Liver (tissue), 9 donors: ENCODE results near the gene NIPAL4. TPM values are rescaled to one million over a fixed set of nuclear protein-coding genes. Genes with fewer than 3 reads are reported as not detected.

ENCODE experiments used
- DNase-seq: peaks from one replicate; pipeline ENCODE4 v3.0.0-alpha.2; 2017; ENCODE audit warnings: low spot score
- H3K27ac ChIP-seq, 2 donors: one replicate each; pipeline ENCODE4 v1.7.0; 2013; ENCODE audit warnings: inconsistent platforms in 2 of 2, low read length in 2 of 2, control low read depth in 1 of 2, low read depth in 1 of 2, mild to moderate bottlenecking in 1 of 2
- H3K27me3 ChIP-seq, 4 donors: one replicate each; pipeline versions ENCODE4 v1.6.1 to v1.7.0; 2013; ENCODE audit warnings: low read length in 3 of 4, inconsistent platforms in 1 of 4, mild to moderate bottlenecking in 1 of 4, moderate library complexity in 1 of 4; ENCODE audit not compliant: control insufficient read depth in 4 of 4, insufficient read depth in 4 of 4
- H3K36me3 ChIP-seq, 4 donors: one replicate each; pipeline versions ENCODE4 v1.6.1 to v1.7.0; 2013; ENCODE audit warnings: low read length in 3 of 4, mild to moderate bottlenecking in 3 of 4, low read depth in 1 of 4, moderate library complexity in 1 of 4; ENCODE audit not compliant: control insufficient read depth in 4 of 4, insufficient read depth in 3 of 4
- H3K4me1 ChIP-seq, 4 donors: one replicate each; pipeline versions ENCODE4 v1.6.1 to v1.7.0; 2013; ENCODE audit warnings: low read length in 3 of 4, mild to moderate bottlenecking in 3 of 4, moderate library complexity in 1 of 4; ENCODE audit not compliant: control insufficient read depth in 4 of 4, insufficient read depth in 4 of 4
- H3K4me3 ChIP-seq, 3 donors: one replicate each; pipeline versions ENCODE4 v1.6.1 to v1.7.0; 2013; ENCODE audit warnings: low read length in 3 of 3, control low read depth in 1 of 3, low read depth in 1 of 3, mild to moderate bottlenecking in 1 of 3
- H3K9ac ChIP-seq, 2 donors: one replicate each; pipeline ENCODE4 v1.7.0; 2013; ENCODE audit warnings: low read length in 2 of 2, mild to moderate bottlenecking in 2 of 2, moderate library complexity in 2 of 2, control low read depth in 1 of 2, low read depth in 1 of 2
- H3K9me3 ChIP-seq, 4 donors: one replicate each; pipeline versions ENCODE4 v1.6.1 to v1.7.0; 2013; ENCODE audit warnings: low read length in 3 of 4; ENCODE audit not compliant: control insufficient read depth in 4 of 4
- EGR1 ChIP-seq, 2 donors: IDR thresholded peaks; 2 replicates each; pipeline ENCODE4 v1.6.1; 2016 to 2018; ENCODE audit warnings: antibody characterized with exemption in 2 of 2, low read depth in 2 of 2
- FOXA1 ChIP-seq: IDR thresholded peaks from 2 replicates; pipeline ENCODE4 v1.6.1; 2016; ENCODE audit warnings: antibody characterized with exemption
- FOXA2 ChIP-seq: IDR thresholded peaks from 2 replicates; pipeline ENCODE4 v1.6.1; 2016; ENCODE audit warnings: antibody characterized with exemption
- GABPA ChIP-seq, 2 donors: IDR thresholded peaks in 1 of 2; conservative IDR thresholded peaks in 1 of 2; 2 replicates each; pipeline ENCODE4 v1.6.1; 2016; ENCODE audit warnings: antibody characterized with exemption in 2 of 2, mild to moderate bottlenecking in 1 of 2, moderate library complexity in 1 of 2
- HNF4A ChIP-seq, 2 donors: conservative IDR thresholded peaks; 2 replicates each; pipeline ENCODE4 v1.6.1; 2016; ENCODE audit warnings: antibody characterized with exemption in 2 of 2, mild to moderate bottlenecking in 2 of 2
- HNF4G ChIP-seq: IDR thresholded peaks from 2 replicates; pipeline ENCODE4 v1.6.1; 2016; ENCODE audit warnings: antibody characterized with exemption
- JUND ChIP-seq, 2 donors: IDR thresholded peaks; 2 replicates each; pipeline ENCODE4 v1.6.1; 2016; ENCODE audit warnings: antibody characterized with exemption in 2 of 2
- MAX ChIP-seq: IDR thresholded peaks from 2 replicates; pipeline ENCODE4 v1.6.1; 2016; ENCODE audit warnings: antibody characterized with exemption
- NR2F2 ChIP-seq: IDR thresholded peaks from 2 replicates; pipeline ENCODE4 v1.6.1; 2016; ENCODE audit warnings: antibody characterized with exemption
- RAD21 ChIP-seq, 2 donors: IDR thresholded peaks; 2 replicates each; pipeline ENCODE4 v1.6.1; 2016; ENCODE audit warnings: antibody characterized with exemption in 2 of 2, mild to moderate bottlenecking in 2 of 2
- RXRA ChIP-seq, 2 donors: IDR thresholded peaks; 2 replicates each; pipeline ENCODE4 v1.6.1; 2017 to 2018; ENCODE audit warnings: antibody characterized with exemption in 2 of 2, mild to moderate bottlenecking in 1 of 2
- SP1 ChIP-seq: IDR thresholded peaks from 2 replicates; pipeline ENCODE4 v1.6.1; 2018; ENCODE audit warnings: antibody characterized with exemption, mild to moderate bottlenecking
- TAF1 ChIP-seq: conservative IDR thresholded peaks from 2 replicates; pipeline ENCODE4 v1.6.1; 2016; ENCODE audit warnings: antibody characterized with exemption, mild to moderate bottlenecking
- YY1 ChIP-seq: IDR thresholded peaks from 2 replicates; pipeline ENCODE4 v1.6.1; 2016; ENCODE audit warnings: antibody characterized with exemption, mild to moderate bottlenecking
- WGBS: extraction: QIAGEN DNeasy Blood & Tissue Kit; methylation state at CpG from one replicate; pipeline ENCODE4 v1.1.7; 2013; 5-methylcytosine and 5-hydroxymethylcytosine counted together
- polyA plus RNA-seq, 2 donors: library from polyadenylated mRNA; stranded (reverse) in 1 of 2; unstranded in 1 of 2; fragments of 200-250 nt in 1 of 2; fragments of >200 nt in 1 of 2; fragmentation: Nextera tagmentation in 1 of 2; extraction: Ambion mirVana in 1 of 2; gene quantifications; one replicate each; pipeline versions ENCODE4 v1.2.1 to v1.2.3, GENCODE V29; 2013 to 2015
- total RNA-seq, 2 donors: library from RNA; depleted of rRNA; stranded (reverse); fragments of >200 nt; gene quantifications; one replicate each; pipeline ENCODE4 v1.2.3, GENCODE V29; 2014
- TF ChIP-seq, protein P1 (sequence below): IDR thresholded peaks from 2 replicates; pipeline ENCODE4 v1.6.1; 2016; ENCODE audit warnings: antibody characterized with exemption, mild to moderate bottlenecking
- TF ChIP-seq, protein P2 (sequence below): IDR thresholded peaks from 2 replicates; pipeline ENCODE4 v1.6.1; 2016; ENCODE audit warnings: antibody characterized with exemption
- TF ChIP-seq, protein P3 (sequence below): fragments of 150-350 bp; IDR thresholded peaks from 2 replicates; pipeline ENCODE4 v1.5.1; 2017; ENCODE audit warnings: improper control_type of control experiment, low read depth, low read length; ENCODE audit not compliant: missing input control
- TF ChIP-seq, protein P4 (sequence below): IDR thresholded peaks from 2 replicates; pipeline ENCODE4 v1.6.1; 2016; ENCODE audit warnings: antibody characterized with exemption
- donor health status: healthy.
- donor health status: healthy.
- donor health status: healthy.
- donor health status: healthy.
- donor health status: healthy.

The NIPAL4 gene
- total and polyA plus RNA-seq, 4 donors: not detected

GRCh38 chr5:157484768-157485167, 24.8 kb downstream of the NIPAL4 start:
- Histone ChIP-seq H3K4me1 (peaks cover 0 to 25% (median 23%) of the 10 kb centered on the region in 4 donors), H3K4me3 (no peak overlapping the region), H3K9ac (no peak overlapping the region), H3K27ac (peak overlapping the region; percentile 55 to 56), H3K36me3 (peaks cover 0 to 8% (median 7%) of the 10 kb centered on the region in 4 donors), H3K9me3 (no peaks in the 10 kb centered on the region), H3K27me3 (no peaks in the 10 kb centered on the region)
- no peak for DNase-seq
- no peak for TF ChIP-seq FOXA2
- peak; percentile 68 to 85 for TF ChIP-seq RXRA (IDR thresholded peaks at IDR 0.05)
- peak; percentile 36 to 62 for TF ChIP-seq RAD21 (IDR thresholded peaks at IDR 0.05)
- peak; percentile 45 for TF ChIP-seq FOXA1
- TF ChIP-seq, protein P1, sequence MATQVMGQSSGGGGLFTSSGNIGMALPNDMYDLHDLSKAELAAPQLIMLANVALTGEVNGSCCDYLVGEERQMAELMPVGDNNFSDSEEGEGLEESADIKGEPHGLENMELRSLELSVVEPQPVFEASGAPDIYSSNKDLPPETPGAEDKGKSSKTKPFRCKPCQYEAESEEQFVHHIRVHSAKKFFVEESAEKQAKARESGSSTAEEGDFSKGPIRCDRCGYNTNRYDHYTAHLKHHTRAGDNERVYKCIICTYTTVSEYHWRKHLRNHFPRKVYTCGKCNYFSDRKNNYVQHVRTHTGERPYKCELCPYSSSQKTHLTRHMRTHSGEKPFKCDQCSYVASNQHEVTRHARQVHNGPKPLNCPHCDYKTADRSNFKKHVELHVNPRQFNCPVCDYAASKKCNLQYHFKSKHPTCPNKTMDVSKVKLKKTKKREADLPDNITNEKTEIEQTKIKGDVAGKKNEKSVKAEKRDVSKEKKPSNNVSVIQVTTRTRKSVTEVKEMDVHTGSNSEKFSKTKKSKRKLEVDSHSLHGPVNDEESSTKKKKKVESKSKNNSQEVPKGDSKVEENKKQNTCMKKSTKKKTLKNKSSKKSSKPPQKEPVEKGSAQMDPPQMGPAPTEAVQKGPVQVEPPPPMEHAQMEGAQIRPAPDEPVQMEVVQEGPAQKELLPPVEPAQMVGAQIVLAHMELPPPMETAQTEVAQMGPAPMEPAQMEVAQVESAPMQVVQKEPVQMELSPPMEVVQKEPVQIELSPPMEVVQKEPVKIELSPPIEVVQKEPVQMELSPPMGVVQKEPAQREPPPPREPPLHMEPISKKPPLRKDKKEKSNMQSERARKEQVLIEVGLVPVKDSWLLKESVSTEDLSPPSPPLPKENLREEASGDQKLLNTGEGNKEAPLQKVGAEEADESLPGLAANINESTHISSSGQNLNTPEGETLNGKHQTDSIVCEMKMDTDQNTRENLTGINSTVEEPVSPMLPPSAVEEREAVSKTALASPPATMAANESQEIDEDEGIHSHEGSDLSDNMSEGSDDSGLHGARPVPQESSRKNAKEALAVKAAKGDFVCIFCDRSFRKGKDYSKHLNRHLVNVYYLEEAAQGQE: no peak
- peak; percentile 58 to 75 for TF ChIP-seq HNF4A (conservative IDR thresholded peaks at IDR 0.05)
- TF ChIP-seq HNF4G: no peak
- TF ChIP-seq, protein P2, sequence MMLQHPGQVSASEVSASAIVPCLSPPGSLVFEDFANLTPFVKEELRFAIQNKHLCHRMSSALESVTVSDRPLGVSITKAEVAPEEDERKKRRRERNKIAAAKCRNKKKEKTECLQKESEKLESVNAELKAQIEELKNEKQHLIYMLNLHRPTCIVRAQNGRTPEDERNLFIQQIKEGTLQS: peak; percentile 35
- peak; percentile 90 for TF ChIP-seq MAX
- peak; percentile 27 for TF ChIP-seq SP1
- no peak for TF ChIP-seq JUND (IDR thresholded peaks at IDR 0.05)
- TF ChIP-seq YY1: peak; percentile 62
- TF ChIP-seq GABPA (IDR thresholded peaks at IDR 0.05 in 1 of 2, conservative IDR thresholded peaks at IDR 0.05 in 1 of 2): peak in 1 of 2 donors; percentile 24
- TF ChIP-seq TAF1: no peak
- TF ChIP-seq NR2F2: no peak
- TF ChIP-seq, protein P3, sequence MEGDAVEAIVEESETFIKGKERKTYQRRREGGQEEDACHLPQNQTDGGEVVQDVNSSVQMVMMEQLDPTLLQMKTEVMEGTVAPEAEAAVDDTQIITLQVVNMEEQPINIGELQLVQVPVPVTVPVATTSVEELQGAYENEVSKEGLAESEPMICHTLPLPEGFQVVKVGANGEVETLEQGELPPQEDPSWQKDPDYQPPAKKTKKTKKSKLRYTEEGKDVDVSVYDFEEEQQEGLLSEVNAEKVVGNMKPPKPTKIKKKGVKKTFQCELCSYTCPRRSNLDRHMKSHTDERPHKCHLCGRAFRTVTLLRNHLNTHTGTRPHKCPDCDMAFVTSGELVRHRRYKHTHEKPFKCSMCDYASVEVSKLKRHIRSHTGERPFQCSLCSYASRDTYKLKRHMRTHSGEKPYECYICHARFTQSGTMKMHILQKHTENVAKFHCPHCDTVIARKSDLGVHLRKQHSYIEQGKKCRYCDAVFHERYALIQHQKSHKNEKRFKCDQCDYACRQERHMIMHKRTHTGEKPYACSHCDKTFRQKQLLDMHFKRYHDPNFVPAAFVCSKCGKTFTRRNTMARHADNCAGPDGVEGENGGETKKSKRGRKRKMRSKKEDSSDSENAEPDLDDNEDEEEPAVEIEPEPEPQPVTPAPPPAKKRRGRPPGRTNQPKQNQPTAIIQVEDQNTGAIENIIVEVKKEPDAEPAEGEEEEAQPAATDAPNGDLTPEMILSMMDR: no peak
- TF ChIP-seq, protein P4, sequence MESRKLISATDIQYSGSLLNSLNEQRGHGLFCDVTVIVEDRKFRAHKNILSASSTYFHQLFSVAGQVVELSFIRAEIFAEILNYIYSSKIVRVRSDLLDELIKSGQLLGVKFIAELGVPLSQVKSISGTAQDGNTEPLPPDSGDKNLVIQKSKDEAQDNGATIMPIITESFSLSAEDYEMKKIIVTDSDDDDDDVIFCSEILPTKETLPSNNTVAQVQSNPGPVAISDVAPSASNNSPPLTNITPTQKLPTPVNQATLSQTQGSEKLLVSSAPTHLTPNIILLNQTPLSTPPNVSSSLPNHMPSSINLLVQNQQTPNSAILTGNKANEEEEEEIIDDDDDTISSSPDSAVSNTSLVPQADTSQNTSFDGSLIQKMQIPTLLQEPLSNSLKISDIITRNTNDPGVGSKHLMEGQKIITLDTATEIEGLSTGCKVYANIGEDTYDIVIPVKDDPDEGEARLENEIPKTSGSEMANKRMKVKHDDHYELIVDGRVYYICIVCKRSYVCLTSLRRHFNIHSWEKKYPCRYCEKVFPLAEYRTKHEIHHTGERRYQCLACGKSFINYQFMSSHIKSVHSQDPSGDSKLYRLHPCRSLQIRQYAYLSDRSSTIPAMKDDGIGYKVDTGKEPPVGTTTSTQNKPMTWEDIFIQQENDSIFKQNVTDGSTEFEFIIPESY: peak; percentile 34
- TF ChIP-seq EGR1 (IDR thresholded peaks at IDR 0.05; ENCODE audit: low read depth in 2 of 2): peak in 1 of 2 donors; percentile 60
- 30% methylated on average over 5 of the region's 5 CpGs for WGBS
